DMS 273 treated with DMSO at 0.1 percent for 48 hours (cell line): ENCODE data around the gene NOS1AP.
"Not testable (repeated sequence)": the region's sequence is repeated elsewhere in the genome, so short reads cannot be mapped to it uniquely, and the experiment has no call there.

Experiments used
- DNase-seq: peaks from one replicate; lab custom pipeline; 2025; lab: John Stamatoyannopoulos, UW

Gene NOS1AP

GRCh38 chr1:162416215-162416614, 346.7 kb downstream of the NOS1AP start:
- DNase-seq = no peak

GRCh38 chr1:162416909-162417308, 347.4 kb downstream of the NOS1AP start:
- DNase-seq = no peak

- DNase-seq = no peak
These were observed 348.2 kb downstream of the NOS1AP start for GRCh38 chr1:162417650-162418049.

- not testable (repeated sequence) for DNase-seq
These were observed 349.1 kb downstream of the NOS1AP start for GRCh38 chr1:162418584-162418983.

GRCh38 chr1:162419450-162419931, 350.0 kb downstream of the NOS1AP start:
- DNase-seq = not testable (repeated sequence)
